NOMO-1 (cell line): ENCODE results near the gene SRGAP1.
"Not testable (repeated sequence)": the region's sequence is repeated elsewhere in the genome, so short reads cannot be mapped to it uniquely, and the experiment has no call there.

Experiments
- DNase-seq, 2 experiments: peaks; one replicate each; lab custom pipeline; 2025; ENCODE audit not compliant: unreplicated experiment in 2 of 2; lab: John Stamatoyannopoulos, UW

SRGAP1 gene

GRCh38 chr12:63836046-63836445 lies 8.5 kb upstream of the SRGAP1 start:
- DNase-seq = no peak

- DNase-seq = no peak
These were observed 7.6 kb upstream of the SRGAP1 start for GRCh38 chr12:63836936-63837335.

- no peak for DNase-seq
These were observed 6.1 kb upstream of the SRGAP1 start for GRCh38 chr12:63838411-63838810.

- DNase-seq = no peak
These were observed 3.5 kb upstream of the SRGAP1 start for GRCh38 chr12:63841011-63841410.

GRCh38 chr12:63841571-63841970 lies 2.9 kb upstream of the SRGAP1 start:
- no peak for DNase-seq

- not testable (repeated sequence) for DNase-seq
These were observed 1.8 kb upstream of the SRGAP1 start for GRCh38 chr12:63842750-63843149.

GRCh38 chr12:63843254-63843720 lies 1.2 kb upstream of the SRGAP1 start:
- peak in 1 of 2 experiments; percentile 63 for DNase-seq

- DNase-seq = peak; percentile 82 to 91
These were observed 644 bp upstream of the SRGAP1 start for GRCh38 chr12:63843721-63844390.

GRCh38 chr12:63845726-63846125 lies 1.2 kb downstream of the SRGAP1 start:
- DNase-seq = peak in 1 of 2 experiments; percentile 9

GRCh38 chr12:63846238-63846967 lies 1.9 kb downstream of the SRGAP1 start:
- peak; percentile 4 to 7 for DNase-seq

- no peak for DNase-seq
These were observed 4.0 kb downstream of the SRGAP1 start for GRCh38 chr12:63848450-63848849.

- no peak for DNase-seq
These were observed 4.7 kb downstream of the SRGAP1 start for GRCh38 chr12:63849106-63849620.

GRCh38 chr12:63849641-63850040 lies 5.1 kb downstream of the SRGAP1 start:
- DNase-seq = no peak

- no peak for DNase-seq
These were observed 9.5 kb downstream of the SRGAP1 start for GRCh38 chr12:63853978-63854377.

- no peak for DNase-seq
These were observed 10.8 kb downstream of the SRGAP1 start for GRCh38 chr12:63855299-63855698.

- DNase-seq = no peak
These were observed 13.5 kb downstream of the SRGAP1 start for GRCh38 chr12:63857771-63858670.

GRCh38 chr12:63859880-63860279 lies 15.4 kb downstream of the SRGAP1 start:
- DNase-seq = not testable (repeated sequence)

GRCh38 chr12:63862187-63862968 lies 17.9 kb downstream of the SRGAP1 start:
- no peak for DNase-seq

- no peak for DNase-seq
These were observed 18.4 kb downstream of the SRGAP1 start for GRCh38 chr12:63862969-63863230.

- DNase-seq = no peak
These were observed 19.4 kb downstream of the SRGAP1 start for GRCh38 chr12:63863658-63864453.
